ENCODE results near the gene LRRC7.
"Not testable (repeated sequence)": the region's sequence is repeated elsewhere in the genome, so short reads cannot be mapped to it uniquely, and the experiment has no call there.

The LRRC7 gene

DNA sequence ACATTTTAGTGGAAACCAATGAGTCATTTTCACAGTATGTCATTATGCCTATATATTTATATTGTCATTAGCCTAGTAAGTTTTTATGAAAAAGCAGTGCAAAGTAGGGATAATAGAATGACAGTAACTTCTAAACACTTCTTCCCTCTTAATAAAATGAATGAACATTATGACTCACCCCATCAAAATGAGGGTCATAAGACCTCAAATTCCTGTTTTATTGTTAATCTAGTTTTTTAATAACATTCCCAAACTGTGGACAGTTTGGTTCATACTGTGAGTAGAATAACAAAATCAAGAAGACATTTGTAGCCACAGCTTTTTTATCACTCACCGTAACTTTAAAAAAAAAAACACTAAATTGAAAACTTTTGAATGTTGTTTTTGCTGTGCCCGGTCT lies 477.1 kb downstream of the LRRC7 start:
- TF ChIP-seq CTCF (IDR thresholded peaks at IDR 0.05; ENCODE audit: borderline replicate concordance, control extremely low read depth, extremely low read depth, insufficient read depth, missing control alignments), result no peak
- in situ Hi-C loops (cut with MboI; ENCODE audit: low sequenced_read_pairs, unreplicated experiment), result no loop called here
- no peak for DNase-seq (ENCODE audit: low spot score)

DNA sequence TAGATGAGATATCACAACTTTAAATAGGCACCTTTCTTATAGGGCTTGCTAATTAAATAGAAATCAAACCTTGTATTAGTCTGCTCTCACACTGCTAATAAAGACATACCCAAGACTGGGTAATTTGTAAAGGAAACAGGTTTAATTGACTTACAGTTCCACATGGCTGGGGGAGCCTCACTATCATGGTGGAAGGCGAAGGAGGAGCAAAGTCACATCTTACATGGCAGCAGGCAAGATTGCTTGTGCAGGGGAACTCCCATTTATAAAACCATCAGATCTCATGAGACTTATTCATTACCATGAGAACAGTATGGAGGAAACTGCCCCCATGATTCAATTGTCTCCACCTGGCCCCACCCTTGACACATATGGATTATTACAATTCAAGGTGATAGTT lies 477.9 kb downstream of the LRRC7 start:
- in situ Hi-C loops (cut with MboI; ENCODE audit: low sequenced_read_pairs, unreplicated experiment); DNase-seq (ENCODE audit: low spot score): not testable (repeated sequence)

DNA sequence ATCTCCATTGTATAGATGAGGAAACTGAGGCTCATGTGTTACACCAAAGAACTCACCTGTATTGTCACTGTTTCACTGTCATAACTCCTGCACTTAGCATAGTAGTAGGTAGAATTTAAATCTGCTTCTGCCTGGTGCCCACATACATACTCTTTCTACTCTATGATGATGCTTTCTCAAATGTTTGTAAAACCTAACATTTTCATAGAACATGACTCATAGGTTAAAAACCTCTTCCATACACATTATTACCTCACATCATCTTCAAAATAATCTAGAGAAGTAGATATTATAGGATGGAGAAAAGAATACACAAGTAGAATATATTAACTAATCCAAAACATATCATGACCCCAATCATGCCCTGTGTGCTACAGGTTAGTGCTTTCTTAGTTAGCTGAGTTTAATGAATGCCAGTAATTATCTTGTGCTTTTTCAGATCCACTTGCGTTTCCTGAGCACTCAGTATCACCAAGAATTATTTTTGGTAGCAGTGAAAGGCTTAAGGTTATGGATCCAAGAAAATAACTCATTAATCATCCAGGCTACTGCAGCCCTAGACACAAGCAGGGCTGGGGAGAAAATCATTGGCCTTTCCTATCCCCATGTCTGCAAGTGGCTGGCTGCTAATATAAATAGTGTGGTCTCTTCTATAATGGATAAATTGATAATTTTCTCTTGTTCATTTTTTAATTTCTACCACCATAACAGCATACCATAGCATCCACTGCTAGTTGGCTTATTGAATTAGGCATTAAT lies 480.8 kb downstream of the LRRC7 start:
- in situ Hi-C loops (cut with MboI; ENCODE audit: low sequenced_read_pairs, unreplicated experiment), result no loop called here
- TF ChIP-seq CTCF (IDR thresholded peaks at IDR 0.05; ENCODE audit: borderline replicate concordance, control extremely low read depth, extremely low read depth, insufficient read depth, missing control alignments), result no peak
- no peak for DNase-seq (ENCODE audit: low spot score)

DNA sequence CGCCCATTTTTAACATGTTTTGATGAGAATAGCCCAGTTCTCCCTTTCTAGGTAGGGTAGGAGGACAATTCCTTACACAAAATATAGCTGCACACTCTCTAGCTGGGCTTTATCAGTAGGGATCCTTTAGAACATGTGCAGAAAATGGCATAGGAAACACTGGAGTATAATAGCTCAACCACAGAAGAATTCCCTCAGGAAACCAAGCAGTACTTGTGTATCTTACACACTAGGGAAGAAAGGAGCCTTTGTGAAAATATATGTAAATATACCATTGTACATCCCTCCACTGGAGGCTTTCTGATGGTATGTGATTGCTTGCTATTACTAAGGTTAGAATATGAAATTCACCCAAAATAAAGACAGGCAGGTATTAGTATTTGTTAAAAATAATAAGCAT lies 484.2 kb downstream of the LRRC7 start:
- in situ Hi-C loops (cut with MboI; ENCODE audit: low sequenced_read_pairs, unreplicated experiment), result no loop called here
- DNase-seq (ENCODE audit: low spot score), result no peak
- TF ChIP-seq CTCF (IDR thresholded peaks at IDR 0.05; ENCODE audit: borderline replicate concordance, control extremely low read depth, extremely low read depth, insufficient read depth, missing control alignments), result no peak

- TF ChIP-seq CTCF (IDR thresholded peaks at IDR 0.05; ENCODE audit: borderline replicate concordance, control extremely low read depth, extremely low read depth, insufficient read depth, missing control alignments), result no peak
- no peak for DNase-seq (ENCODE audit: low spot score)
- in situ Hi-C loops (cut with MboI; ENCODE audit: low sequenced_read_pairs, unreplicated experiment), result no loop called here
Measured at GRCh38 chr1:70057500-70057899, 489.8 kb downstream of the LRRC7 start.

DNA sequence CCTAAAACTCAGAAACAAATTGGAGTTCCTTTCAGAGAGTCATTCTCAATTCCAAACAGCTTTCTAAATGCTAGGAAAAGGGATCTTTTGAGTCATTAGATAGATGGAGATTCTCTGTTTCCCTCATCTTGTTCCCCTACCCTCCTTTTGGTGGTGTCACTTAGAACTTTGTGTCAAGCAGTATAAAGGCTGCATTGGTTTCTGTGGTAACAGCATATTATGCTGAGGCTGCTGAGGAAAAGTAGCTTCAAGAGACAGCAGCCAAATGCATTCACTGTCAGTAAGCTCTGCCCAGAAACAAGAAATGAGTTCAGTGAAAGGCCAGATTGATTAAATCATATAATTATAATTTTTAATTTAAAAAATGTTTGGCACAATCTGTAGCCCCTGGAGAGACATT lies 493.5 kb downstream of the LRRC7 start:
- in situ Hi-C loops (cut with MboI; ENCODE audit: low sequenced_read_pairs, unreplicated experiment), result no loop called here
- no peak for DNase-seq (ENCODE audit: low spot score)
- no peak for TF ChIP-seq CTCF (IDR thresholded peaks at IDR 0.05; ENCODE audit: borderline replicate concordance, control extremely low read depth, extremely low read depth, insufficient read depth, missing control alignments)

DNA sequence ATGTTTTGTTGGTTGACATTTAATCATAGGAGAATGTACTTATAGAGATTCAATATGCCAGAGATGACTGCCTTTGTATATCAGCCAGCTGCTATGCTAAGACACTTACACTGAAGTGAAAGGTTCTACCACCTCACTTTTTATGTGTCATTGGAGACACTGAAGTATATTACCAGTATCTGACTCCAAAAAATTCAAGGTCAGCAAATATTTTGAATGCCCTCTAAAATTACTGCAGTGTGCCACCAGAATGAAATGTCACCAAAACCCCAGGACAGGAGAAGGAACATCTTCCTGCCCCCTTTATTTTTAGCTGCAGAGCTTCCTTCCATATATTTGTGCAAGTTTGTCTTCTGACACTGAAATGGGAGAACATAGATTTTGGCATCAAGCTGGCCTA lies 496.1 kb downstream of the LRRC7 start:
- no peak for TF ChIP-seq CTCF (IDR thresholded peaks at IDR 0.05; ENCODE audit: borderline replicate concordance, control extremely low read depth, extremely low read depth, insufficient read depth, missing control alignments)
- DNase-seq (ENCODE audit: low spot score), result no peak
- in situ Hi-C loops (cut with MboI; ENCODE audit: low sequenced_read_pairs, unreplicated experiment), result no loop called here

Measured in GM13976 (cell line).